GM21717 (cell line): ENCODE measurements around the gene QSOX1.
A peak's percentile ranks its signal among the peaks of the same experiment; 100 is the strongest.

Experiments
- ATAC-seq: cut with Tn5 transposase; IDR thresholded peaks from one replicate; pipeline ENCODE4 v1.9.1; 2021; ENCODE audit warnings: mild to moderate bottlenecking, moderate library complexity; ENCODE audit not compliant: unreplicated experiment

Gene QSOX1

GRCh38 chr1:180168786-180169639, 14.3 kb downstream of the QSOX1 start:
- ATAC-seq: no peak

- no peak for ATAC-seq
These were observed 15.0 kb downstream of the QSOX1 start for GRCh38 chr1:180169640-180170195.

- no peak for ATAC-seq
These were observed 16.0 kb downstream of the QSOX1 start for GRCh38 chr1:180170546-180171151.

- no peak for ATAC-seq
These were observed 17.0 kb downstream of the QSOX1 start for GRCh38 chr1:180171691-180172090.

- no peak for ATAC-seq
These were observed 18.8 kb downstream of the QSOX1 start for GRCh38 chr1:180173451-180173850.

GRCh38 chr1:180173952-180174351, 19.3 kb downstream of the QSOX1 start:
- no peak for ATAC-seq

GRCh38 chr1:180175291-180175690, 20.6 kb downstream of the QSOX1 start:
- ATAC-seq: no peak

- no peak for ATAC-seq
These were observed 21.1 kb downstream of the QSOX1 start for GRCh38 chr1:180175806-180176205.

- no peak for ATAC-seq
These were observed 22.3 kb downstream of the QSOX1 start for GRCh38 chr1:180176965-180177364.

GRCh38 chr1:180177931-180178330, 23.3 kb downstream of the QSOX1 start:
- no peak for ATAC-seq

GRCh38 chr1:180178511-180179161, 24.0 kb downstream of the QSOX1 start:
- ATAC-seq: peak; percentile 71

GRCh38 chr1:180179162-180179957, 24.7 kb downstream of the QSOX1 start:
- no peak for ATAC-seq

- ATAC-seq: no peak
These were observed 26.4 kb downstream of the QSOX1 start for GRCh38 chr1:180181048-180181447.

- ATAC-seq: no peak
These were observed 27.4 kb downstream of the QSOX1 start for GRCh38 chr1:180181996-180182642.

GRCh38 chr1:180182643-180183311, 28.1 kb downstream of the QSOX1 start:
- ATAC-seq: no peak

- ATAC-seq: no peak
These were observed 28.8 kb downstream of the QSOX1 start for GRCh38 chr1:180183426-180183825.

GRCh38 chr1:180184041-180184440, 29.4 kb downstream of the QSOX1 start:
- no peak for ATAC-seq

- ATAC-seq: no peak
These were observed 30.6 kb downstream of the QSOX1 start for GRCh38 chr1:180185281-180185680.

- no peak for ATAC-seq
These were observed 31.4 kb downstream of the QSOX1 start for GRCh38 chr1:180185971-180186645.
